Activated CD4-positive, alpha-beta T cell treated with anti-CD3 and anti-CD28 coated beads for 1 hour (primary cell): ENCODE data around the gene C19orf38.

ENCODE experiments used
- DNase-seq: peaks from one replicate; pipeline ENCODE4 v3.0.0-alpha.2; 2020

Gene C19orf38, protein sequence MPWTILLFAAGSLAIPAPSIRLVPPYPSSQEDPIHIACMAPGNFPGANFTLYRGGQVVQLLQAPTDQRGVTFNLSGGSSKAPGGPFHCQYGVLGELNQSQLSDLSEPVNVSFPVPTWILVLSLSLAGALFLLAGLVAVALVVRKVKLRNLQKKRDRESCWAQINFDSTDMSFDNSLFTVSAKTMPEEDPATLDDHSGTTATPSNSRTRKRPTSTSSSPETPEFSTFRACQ

DNA sequence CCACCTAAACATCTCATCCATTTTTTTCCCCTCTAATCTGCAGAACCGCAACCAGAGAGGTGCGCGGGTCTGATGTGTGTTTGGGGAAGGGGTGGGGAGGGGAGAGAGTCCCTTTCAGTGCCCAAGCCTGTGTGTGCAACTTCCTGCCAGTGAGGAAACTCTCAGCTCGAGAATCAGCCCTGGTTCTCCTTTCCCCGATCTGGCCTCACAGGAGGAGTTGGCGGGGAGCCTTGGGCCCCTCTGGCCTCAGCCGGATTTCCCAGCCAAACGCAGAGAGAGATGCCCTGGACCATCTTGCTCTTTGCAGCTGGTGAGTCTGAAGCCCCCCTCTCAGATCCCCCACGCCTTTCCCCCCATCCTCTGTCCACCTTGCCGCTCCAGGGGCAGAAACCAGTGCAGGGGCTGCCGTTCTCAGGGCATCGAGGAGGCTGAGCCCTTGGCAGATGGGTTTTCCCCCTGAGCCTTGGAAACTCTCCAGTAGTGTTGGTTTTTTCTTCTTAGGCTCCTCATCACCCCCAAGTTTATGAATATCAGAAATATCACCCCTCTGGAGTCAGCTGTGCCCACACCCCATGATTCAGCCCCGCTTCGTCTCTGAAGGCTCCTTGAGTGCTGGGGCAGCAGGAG lies at the start of gene C19orf38:
Gene C19orf38, plus strand, starts transcription at position 186 of the 627 bp plus-strand sequence. Its CDS starts 94 bp downstream, at position 280.
- DNase-seq = no peak

DNA sequence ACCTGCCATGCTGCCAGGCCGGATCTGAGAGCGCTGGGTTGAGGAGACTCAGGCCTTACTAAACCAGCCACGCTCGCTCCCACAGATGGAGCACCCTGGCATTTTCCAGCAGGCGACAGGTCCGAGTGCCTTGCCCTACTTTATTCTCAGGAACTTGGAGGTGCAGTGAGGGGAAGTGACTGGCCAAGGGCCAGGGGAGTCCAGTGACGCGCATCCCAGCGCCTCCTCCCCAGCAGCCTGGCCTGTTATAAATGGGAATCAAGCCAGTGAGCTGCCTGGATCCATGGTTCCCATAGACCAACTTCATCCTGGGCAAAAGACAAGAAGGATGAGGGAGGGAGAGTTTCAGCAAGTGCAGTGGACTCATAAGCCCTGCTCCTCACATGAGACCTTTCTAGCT lies 47.7 kb upstream of the C19orf38 start:
- no peak for DNase-seq

DNA sequence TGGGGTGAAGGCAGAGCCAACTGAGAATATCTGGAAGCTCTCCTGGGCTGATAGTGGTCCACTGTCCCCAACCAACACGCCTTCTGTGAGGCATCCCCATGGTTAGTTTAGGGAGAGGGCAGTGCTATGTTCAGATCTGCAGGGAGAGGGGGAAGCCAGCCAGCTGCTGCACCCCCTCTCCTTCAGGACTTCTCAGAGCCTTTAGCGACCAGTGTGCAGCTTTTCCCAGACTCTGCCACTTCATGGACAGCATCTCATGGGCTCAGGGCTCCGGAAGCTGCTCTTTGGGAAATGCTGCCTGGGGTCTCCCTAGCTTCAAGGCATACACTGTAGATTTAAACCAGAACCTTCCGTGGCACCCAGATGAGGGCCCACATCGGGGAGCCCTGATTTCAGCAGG lies 45.7 kb upstream of the C19orf38 start:
- no peak for DNase-seq

DNA sequence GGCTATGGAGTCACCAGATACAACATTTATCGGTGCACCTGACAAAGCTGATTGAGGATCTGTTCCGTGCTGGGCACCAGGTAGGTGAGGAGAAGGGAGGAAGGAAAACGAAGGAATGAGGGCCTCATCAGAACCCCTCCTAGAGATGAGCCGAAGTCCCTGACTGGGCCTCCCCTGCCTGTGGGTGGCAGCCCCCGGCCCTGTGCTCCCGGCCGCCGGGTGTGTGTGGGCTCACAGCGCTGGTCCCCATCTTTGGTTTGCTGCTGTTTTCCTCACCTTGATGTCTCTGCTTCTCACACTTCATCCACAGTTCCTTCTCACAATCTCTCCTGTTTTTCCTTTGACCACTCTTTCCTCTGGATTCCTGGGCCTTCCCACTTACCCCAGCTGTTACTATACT lies 45.0 kb upstream of the C19orf38 start:
- no peak for DNase-seq

DNA sequence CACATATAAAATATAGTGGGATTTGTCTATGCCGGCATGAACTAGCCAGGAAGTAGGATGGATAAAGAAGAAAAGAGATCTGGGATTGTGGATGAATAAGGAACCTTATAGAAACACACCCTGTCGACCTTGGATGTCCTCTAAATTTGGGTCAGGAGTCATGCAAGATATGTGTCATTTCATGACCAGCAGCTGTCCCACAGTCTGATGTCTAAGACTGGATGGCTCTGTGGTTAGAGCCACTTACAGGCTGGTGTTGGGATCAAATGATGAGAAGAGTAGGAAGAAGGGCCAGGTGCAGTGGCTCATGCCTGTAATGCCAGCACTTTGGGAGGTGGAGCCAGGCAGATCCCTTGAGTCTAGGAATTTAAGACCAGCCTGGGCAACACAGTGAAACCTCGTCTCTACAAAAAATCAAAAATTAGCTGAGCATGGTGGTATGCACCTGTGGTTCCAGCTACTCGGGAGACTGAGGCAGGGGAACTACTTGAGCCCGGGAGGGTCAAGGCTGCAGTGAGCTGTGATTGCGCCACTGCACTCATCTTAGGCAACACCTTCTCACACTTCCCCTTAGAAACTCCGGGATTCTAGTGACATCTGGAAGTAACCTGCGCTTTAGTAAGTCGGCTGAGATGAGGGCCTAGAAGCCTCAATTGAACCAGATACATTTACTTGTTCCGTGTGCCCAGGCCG lies 43.0 kb upstream of the C19orf38 start:
- DNase-seq = no peak

DNA sequence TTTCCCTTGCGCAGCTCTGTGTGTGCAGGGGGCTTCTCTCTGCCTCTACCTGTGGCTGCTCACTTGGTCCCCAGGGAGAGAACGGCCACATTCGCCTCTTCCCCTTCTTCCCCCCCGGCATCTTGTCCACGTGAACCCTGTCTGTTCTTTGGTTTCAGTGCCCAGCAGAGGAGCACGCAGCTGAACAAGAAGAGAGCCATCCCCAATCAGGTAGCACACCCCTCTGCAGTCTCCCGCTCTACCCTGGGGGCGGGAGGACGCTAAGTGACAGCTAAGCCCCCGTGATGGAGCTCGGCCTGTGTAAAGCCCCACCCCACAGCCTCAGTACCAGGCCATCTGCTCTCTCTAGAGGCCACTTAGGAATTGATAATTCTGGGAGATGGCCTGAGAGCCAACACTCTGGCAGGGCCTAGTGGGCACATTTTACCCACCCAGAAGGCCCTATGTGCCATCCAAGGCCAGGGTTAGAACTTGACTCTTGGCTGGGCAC lies 42.4 kb upstream of the C19orf38 start:
- no peak for DNase-seq

DNA sequence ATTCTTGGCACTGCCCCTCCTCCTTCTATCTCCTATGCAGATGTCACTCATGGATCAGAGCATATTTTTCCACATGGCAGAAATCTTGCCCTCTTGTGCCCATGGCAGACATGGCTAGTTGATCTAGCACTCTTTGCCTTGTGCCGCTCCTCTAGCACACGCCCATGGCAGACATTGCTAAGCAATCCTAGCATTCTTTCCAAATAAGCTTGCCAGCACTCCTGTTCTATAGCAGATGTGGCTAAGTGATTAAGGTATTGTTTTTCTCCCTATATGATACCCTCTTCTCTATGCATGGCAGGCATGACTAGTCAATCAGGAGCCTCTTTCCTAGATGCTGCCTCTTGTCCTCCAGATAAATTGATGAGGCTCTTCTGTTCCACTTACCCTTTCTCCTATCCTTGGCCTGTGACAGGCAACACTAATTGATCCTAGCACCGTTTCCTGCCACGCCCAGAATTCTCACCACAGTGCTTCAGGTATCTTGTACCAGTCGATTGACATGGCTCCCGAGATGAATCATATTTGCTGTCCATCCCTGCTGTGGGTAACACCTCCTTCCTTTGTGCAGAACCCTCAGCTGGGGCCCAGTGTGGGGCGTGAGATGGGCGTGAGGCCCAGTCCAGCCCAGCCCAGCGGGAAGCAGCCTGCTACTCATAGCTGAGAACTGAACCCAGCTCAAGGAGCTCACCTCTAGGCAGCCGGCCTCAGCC lies 39.1 kb upstream of the C19orf38 start:
- DNase-seq = no peak

DNA sequence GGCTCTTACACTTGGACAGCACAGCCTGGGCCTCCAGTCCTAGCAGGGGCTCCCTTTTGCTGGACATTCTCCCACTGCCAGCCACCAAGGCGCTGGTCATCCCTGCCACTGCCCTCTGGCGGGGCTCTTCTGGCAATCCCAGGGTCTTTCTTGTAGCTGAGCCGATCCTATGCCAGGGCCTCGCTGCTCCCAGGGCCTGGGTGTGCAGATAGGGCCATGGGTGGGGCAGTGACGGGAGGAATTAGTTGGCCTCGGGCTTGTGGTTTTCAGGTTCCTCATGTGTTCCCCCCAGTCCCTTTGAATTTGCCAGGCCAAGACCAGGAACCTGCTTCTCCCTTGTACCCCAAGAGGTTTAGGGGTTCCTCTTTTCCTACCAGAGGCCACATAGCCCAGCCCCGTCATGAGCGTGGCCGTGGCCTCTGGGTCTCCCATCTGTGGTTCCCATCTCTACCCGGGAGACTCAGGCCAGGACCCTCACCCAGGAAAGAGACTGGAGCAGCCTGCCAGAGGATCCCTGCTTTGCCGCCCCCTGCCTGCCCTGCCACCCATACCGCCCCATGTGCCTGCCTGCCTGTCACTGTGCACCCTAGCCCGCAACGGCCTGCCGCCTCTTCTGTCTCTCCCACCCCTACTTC lies 38.4 kb upstream of the C19orf38 start:
- no peak for DNase-seq

DNA sequence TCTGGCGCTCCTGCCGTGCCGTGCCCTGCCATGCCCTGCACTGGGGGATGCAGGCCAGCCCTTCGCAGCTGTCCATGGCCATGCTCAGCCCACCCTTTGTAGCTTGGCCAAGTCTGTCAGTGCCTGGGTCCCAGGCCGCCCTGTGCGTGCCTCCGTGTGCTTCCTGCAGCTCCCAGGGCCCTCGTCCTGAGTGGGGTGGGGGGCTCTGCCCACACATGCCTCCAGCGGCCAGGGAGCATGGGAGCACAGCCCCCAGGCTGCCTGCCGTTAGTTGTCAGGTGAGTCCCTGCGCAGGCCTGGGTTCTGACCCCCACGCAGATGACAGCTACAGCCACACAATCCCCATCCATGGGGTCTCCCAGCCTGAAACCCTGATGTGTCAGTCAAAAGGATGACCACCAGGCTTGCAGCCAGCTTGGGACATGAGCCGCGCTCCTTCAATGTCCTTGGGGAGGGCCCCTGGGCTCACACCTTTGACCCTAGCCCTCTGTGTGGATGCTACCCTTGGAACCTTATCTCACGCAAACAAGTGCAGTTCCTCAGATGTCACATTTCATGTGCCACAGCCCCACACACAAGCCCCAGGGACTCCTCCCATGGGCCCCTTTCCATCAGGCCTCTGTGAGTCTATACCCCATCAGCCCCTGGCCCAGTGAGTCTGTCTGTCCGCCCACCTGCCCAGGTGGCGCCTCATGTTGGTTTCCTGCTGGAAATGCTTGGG lies 36.7 kb upstream of the C19orf38 start:
- no peak for DNase-seq

DNA sequence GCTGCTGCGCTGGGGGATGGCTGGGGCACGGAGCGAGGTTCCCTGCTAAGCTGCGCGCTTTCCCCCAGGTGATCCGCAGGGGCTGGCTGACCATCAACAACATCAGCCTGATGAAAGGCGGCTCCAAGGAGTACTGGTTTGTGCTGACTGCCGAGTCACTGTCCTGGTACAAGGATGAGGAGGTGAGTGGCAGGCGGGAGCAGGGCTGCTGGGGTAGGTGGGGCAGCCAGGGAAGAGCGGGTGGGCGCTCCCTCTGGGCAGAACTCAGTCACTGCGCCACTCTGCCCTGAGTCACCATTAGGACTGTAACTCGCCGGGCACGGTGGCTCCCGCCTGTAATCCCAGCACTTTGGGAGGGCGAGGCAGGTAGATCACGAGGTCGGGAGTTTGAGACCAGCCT lies 36.0 kb upstream of the C19orf38 start:
- no peak for DNase-seq

DNA sequence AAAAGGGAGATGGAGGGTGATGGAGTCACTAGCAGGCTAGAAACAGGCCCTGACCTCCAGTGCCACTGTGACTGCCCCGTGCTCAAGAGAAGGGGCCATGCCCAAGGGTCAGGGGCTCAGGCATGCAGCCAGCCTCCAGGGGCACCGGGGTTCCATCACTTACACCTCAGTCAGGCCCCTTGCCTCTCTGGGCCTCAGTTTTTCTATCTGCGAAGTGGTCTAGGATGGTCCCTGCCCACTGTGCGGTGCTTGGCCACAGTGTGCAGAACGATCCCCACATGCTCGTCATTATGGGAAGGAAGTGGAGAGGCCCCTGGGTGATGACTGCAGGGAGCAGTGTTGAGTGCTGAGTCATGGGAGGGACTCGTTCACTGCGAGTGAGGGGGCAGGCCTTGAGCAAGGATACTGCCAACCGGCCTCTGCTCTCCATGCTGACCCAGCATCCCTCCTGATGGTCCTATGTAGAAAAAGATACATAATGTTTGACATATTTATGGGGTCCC lies 35.3 kb upstream of the C19orf38 start:
- DNase-seq = no peak

DNA sequence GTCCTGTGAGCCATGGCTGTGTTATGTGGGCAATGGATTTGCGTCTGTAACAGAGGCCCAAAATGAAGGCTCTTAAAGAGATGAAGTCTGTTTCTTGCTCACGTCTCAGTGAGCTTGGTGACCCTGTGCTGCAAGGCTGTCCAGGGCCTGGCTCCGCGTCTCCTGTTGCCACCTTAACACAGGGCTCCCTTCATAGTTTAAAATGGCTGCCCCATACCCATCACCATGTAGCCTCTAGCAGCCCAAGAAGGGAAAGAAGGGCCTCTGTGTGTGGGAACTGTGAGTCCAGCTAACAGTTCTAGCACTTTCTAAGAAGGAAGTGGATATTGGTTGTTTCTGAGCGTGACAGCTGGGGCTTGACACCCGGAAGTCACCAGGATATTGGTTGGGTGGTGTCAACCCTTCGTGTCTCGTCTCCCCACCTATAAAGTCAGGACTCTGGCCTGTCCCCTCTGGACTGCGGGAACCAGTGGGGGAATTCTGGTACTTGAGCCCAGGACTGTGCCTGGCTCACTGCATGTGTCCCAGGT lies 33.1 kb upstream of the C19orf38 start:
- no peak for DNase-seq

DNA sequence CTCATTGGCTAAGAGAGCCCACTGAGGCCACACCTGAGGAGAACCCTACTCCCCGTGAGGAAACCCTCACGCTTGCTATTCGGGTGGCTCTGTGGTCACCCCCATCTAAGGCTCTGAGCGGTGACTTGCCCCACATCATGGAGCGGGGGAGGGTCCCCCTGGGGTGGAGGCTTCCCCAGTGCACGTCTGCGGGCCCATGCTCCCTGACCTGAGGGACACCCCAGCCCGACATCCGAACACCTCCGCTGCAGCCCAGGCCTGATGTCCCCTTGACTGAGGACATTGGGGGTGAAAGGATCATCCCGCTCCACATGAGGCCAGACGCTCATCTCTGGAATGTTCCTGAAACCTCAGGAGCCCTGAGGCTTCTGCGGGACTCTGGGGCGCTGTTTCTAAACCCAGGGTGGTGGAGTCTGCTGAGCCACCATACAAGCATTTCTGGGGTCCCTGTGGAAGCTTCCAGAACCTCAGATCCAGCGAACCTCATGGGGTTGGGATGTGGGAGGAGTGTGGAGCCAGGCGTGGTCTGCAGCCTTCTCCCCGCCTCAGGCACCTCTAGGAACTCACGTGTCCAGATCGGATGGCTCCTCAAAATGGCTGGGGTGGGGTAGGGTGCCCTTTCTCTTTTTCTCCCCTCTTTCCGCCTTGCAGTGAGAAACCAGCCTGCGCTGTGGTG lies 32.1 kb upstream of the C19orf38 start:
- no peak for DNase-seq

DNA sequence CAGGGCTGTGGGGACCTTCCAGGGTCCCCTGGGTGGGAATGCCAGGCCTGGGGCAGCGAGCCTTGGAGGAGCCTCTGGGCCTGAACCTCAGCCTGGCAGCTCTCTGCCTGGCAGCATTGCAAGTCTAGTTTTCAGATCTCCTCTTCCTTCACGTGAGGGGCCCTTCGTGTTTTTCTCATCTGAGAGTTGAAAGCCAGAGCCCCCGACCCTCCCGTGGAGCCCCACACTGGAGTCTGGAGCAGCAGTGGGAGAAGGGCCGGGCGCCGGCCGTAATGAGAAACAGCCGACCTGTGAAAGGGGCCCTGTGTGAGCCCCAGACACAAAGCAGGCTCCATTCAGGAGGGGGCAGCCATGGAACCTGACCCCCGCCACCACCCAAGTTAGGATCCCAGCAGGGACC lies 31.5 kb upstream of the C19orf38 start:
- DNase-seq = no peak

DNA sequence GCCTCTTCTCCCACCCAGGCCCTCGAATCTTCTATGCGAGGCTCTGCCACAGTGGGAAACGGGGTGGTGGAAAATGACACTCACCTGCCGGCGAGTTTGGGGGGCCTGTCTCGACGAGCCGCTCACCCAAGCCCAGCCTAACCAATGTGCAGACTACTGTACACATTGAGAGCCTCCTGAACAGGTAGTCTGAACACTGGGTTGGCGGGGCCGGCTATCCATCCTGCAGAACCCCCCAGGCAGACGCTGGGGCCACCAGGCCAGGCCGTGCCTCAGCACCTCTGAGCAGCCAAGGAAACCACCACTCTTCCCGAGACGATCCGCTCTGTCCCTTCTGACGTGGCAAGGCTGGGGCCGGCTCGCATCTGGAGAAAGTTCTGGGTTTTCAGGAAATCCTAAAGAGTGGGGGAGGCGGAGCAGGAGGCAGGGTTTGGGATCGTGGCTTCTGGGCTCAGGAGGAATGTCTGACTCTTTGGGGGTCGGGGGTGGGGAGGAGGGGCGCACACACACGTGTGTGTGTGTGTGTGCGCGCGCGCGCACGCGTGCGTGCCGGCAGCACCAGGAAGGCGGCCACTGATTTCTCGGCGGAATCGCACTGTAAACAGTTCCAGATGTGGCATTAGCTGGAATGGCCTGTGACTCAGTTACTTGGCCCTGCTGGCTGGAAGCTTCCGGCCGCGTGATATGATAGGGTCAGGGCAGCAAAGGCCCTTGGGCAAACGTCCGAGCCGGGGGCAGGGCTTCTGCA lies 30.8 kb upstream of the C19orf38 start:
- DNase-seq = no peak

DNA sequence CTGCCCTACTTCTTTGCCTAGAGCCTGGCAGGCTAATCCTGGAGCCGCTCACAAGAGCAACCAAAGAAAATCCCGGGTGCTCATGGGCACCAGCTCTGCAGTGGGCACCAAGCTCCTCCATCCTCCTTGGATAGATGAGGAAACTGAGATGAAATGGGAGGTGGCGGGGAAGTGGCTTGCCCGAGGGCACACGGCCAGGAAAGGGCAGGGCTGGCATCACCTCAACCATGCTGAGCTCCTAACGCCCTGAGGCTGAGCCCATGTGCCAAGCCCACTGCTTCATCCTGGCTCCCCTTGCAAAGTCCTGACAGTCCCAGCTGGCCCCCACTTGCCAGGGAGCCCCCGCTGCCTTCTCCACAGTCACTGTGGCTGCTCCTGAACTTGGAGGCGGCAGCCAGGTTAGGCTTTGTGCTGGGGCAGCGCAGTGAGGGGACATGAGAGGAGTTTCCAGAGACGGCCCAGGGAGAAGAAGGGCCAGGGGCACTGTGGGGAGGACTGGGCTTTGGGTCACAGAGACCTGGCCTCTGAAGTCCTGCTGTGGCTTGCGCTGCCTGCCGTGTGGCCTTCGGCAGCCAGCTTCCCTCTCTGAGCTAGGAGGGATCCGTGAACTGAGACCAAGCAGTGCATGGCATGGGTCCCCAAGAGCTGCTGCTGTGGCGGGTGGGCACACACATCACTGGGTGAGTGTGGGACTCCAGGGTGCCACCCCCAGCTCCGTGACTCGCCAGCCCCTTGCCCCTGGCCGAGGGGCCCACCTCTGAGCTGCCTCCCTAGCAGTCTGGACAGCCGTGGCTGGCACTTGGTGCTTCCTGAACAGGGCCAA lies 29.7 kb upstream of the C19orf38 start:
- no peak for DNase-seq

DNA sequence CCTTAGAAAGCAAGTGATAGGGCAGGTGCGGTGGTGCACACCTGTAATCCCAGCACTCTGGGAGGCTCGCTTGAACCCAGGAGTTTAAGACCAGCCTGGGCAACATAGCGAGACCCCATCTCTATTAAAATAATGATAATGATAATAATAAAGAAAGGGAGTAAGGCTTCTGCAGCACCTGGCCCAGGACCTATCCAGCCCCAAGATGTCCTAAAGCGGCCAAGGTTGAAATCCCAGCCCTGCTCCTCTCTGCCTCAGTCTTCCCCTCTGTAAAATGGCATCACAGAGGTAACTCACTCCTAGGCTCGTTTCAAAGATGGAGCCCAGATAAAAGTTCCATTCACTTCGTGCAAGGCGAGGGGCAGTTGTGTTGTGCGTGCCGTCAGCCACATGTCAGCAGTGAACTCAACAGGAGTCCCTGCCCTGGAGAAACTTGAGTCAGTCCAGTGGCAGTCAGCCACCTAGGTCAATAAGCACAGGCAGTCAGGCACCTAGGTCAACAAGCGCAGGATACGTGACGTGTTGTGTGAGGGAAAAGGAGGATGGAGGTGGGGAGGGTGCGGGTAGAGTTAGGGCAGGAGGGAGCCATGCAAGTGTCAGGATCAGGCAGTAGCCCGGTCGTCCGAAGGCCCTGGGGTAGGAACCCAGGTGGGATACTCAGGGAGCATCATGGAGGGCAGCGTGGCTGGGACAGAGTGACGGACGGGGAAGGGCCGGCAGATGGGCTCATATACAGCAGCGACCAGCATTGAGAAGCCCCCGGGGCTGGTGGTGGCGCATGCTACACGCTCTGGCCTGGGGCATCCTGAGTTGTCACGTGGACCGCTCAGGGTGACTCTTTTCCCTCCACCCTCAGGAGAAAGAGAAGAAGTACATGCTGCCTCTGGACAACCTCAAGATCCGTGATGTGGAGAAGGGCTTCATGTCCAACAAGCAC lies 28.8 kb upstream of the C19orf38 start:
- DNase-seq = no peak

DNA sequence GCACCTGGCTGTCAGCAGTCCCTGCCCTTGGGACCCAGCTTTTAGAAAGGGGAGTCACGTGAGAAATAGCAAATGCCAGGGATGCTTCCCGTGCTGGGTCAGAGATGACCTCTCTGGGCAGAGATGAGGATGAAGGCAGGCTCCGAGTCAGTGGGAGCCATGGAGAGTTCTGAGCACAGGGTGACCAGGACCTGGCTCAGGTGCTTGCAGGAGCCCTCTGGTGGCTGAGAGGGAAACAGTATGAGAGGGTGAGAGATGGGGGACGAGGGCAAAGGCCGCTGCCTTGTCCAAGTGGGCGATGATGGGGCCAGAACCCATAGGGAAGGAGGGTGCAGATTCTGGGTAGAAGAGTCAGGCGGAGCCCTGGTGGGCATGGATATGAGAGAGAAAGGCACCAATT lies 28.0 kb upstream of the C19orf38 start:
- DNase-seq = no peak
